ENCODE measurements around the gene CHCHD3.
A peak's percentile ranks its signal among the peaks of the same experiment; 100 is the strongest.

Gene CHCHD3

DNA sequence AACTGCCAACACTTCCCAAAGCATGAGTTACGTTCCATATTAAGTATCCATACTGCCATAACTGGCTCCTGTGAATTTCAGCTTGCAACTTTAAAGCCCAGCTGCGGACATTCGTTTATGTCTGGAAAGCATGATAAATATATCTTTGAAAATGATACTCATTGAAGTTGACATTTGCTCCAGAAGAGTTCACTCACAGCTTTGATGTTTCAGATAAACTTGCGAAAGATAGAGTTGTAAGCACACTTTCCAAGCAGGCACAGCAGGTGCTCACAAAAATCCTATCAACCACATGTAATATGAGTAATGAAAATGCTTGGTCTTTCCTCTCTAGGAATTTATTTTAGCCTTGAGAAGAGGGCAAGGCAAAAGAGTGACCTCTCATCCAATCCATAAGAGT is 4.5 kb downstream of the CHCHD3 start:
- DNase-seq (ENCODE audit: low spot score) = no peak

DNA sequence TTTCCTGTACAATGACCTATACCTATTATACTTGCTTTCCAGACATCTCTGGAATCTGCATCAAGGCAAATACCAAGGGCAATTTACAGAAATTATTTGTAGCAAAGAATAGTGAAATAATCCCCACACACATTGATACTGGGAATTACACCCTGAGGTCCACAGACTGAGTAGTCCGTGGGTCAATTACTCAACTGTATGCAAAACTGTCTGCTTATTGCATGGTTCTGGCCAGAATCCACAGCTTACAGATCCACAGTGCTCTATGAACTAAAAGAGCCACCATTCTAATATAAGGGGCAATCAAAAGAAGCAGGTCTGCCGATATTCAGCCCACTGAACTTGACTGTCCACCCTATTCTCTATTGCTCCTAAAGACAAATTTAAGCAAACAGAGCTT is 5.7 kb downstream of the CHCHD3 start:
- DNase-seq (ENCODE audit: low spot score) = no peak

DNA sequence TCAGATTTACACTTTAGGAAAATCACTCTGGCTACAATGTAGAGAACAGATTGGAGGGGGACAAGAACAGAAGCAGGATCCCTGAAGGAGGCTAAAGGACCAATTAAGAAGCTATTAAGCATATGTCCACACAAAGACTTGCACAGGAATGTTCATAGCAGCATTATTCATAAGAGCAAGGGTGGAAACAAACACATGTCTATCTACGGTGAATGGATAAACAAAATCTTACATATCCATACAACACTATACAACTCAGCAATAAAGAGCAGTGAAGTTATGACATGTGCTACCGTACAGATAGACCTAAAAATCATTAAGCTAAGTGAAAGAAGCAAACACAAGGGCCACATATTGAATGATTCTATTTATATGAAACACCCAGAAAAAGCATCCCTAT is 10.4 kb downstream of the CHCHD3 start:
- no peak for DNase-seq (ENCODE audit: low spot score)

DNA sequence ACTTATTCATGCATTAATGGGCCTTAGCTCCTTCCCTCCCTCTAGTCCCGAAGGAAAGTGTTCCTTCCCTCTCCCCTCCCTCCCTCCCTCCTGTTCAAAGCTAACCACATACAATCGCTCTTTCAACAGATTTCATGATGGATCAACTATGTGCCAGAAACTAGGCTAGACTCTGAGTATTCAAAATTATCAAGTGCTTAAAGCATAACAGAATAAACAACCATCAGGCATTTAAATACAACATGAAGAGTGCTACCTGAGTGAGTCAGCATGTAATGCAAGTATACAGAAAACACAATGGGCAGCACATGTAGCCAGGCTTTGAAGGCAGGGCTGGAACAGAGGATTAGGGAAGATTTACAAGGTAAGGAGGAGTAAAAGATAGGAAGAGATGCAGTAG is 11.3 kb downstream of the CHCHD3 start:
- DNase-seq (ENCODE audit: low spot score) = peak; percentile 50

DNA sequence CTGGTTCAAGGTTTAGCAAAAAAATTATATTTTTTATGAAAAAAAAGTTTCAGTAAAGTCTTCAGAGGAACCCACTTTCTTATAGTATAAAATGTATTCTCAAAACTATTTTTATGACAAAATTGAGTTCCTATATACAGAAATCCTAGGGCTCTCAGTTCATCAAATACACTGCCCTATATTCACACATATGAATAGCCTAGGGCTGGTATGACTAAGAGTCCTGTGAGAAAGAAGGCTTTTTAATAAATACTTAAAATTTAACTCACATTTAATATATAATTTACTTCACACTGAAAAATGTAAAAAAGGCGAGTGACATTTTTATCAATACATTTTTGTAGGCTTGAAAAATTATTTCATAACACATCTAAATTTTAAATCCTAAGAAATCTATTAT is 16.6 kb downstream of the CHCHD3 start:
- DNase-seq (ENCODE audit: low spot score) = no peak

DNA sequence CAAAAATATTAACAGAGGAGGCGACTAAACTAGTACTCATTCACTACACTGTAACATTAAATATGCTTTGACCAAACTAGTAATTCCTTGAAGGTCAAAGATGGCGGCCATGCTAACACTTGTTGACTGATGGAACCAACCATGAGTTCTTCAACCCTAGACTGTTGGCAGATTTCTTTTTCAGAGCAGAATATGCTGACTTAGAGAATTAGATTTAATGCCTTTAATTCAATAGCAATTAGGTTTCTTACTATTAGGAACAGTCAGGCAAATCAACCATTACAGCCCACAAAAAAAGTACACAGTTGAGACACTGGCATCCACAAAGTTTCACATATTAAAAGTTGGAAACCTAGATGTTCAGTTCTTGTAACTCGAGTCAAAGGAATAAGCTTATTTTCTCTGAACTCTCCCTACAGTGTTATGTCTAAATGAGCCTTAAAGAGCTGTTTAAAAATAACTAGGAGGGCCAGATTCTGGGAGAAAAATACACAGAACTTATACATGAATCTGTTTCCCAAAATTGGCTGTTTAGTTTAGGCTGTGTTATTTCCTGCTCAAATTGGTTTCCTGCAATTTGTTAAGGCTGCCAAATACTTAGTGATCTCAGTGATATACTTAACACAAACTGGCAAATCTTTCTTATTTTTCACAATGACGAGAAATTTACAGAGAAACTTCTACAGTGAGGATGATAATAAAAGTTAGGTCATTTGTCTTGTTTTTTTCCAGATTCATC is 17.6 kb downstream of the CHCHD3 start:
- DNase-seq (ENCODE audit: low spot score) = no peak

DNA sequence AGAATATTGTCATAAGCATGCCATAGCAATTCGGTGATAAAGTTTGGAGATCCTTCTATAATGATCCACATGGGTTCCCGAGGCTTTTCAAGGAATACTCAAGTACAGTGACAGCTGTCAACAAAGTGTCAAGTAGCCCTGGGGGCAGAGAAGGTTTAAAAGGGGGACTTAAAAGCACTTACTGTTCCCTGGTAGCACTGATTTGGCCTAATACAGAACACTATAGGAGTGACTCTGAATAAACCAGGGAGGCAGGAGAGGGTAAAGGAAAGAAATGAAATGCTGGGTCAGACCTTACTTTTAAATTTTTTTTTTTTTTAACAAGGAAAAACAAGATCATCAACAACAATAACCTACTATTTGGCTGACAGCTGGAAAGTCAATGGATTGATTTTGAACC is 20.1 kb downstream of the CHCHD3 start:
- DNase-seq (ENCODE audit: low spot score) = no peak

DNA sequence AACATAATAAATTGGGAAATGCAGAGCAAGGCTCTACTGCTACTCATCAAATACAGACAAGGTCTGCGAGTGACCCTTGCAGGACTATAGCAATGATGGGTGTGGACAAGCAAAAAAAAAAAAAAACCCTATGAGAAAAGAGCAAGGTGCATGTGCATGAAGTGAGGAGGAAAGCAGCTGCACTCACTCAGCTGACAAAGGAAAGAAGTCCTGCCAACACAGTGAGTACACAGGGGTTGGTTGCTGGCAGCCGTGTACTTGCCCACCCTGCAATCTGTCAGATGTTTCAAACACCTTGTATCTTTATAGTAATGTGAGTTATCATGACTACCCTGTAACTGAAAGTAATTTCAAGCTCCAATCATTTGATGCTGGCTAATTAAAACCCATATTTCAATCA is 20.5 kb downstream of the CHCHD3 start:
- no peak for DNase-seq (ENCODE audit: low spot score)

DNA sequence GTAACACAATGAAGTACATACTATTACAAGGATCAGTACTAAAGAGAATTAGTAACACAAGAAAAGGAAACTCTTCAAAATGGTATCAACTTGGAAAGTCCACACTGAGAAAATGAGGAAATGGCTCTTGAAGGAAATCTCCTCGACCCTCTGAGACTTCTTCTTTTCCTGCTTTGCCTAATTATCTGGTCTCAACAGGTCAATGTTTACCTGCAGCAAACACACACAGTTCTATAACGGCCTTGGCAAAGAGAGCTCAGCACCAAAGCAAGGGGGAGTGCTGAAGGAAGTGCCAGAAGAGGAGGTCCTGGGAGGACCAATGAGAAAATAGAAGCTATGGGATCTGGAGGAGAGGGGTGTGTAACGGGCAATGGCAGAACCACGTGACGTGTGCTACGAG is 21.9 kb downstream of the CHCHD3 start:
- no peak for DNase-seq (ENCODE audit: low spot score)

DNA sequence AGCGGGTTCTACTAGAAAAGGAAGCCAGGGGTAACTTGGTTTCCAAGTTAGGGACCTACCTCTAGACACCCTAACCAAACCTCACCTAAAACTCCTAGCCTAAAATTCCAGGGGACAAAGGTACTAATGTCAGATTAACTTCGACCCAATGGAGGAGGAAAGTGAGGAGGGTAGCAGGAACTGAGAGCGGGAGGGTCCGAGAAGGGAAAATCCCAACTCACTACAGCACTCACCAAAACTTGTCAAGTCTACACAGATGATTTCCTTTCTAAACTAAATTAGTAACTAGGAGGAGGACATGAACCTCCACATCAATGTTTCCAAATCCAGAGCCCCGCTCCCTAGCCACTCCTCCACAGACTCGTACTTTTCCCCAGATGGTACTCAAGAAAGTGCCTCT is 22.6 kb downstream of the CHCHD3 start:
- DNase-seq (ENCODE audit: low spot score) = no peak

DNA sequence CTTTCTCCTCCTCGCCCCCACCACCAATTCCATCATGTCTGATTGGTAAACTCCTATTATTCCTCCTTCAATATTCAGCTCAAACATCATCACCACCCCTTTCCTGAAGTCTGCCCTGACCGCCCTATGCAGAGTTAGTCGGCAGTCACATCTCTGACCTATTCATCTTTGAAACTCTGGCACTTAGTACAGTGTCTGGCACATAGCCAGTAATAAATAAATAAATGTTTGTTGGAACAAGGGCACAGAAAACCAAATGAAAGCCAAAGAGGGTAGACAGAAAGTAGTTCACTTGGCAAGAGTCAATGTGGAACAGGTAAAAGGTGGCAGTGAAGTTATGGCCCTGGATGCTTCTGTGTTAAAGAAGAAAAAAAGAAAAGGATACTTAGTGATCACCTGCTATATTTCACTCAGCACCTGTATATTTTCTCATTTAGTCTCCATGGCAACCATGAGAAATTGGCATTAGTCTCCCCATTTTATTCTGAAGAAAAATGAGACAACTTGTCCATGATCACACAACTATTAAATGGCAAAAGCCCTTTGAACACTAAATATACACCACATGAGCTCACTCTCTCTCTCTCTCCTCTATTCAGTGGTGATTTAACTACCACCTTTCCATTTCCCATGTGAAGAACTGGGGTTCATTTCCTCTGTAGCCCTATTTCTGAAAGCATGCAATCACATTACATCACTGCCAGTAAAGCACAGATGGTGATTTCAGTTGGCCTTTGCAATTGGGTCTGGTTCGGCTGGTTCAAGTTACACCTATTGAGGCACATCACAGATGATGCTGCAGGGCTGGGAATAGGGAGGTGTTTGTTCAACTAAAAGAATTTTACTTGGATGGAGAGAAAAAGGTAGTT is 25.3 kb downstream of the CHCHD3 start:
- no peak for DNase-seq (ENCODE audit: low spot score)

DNA sequence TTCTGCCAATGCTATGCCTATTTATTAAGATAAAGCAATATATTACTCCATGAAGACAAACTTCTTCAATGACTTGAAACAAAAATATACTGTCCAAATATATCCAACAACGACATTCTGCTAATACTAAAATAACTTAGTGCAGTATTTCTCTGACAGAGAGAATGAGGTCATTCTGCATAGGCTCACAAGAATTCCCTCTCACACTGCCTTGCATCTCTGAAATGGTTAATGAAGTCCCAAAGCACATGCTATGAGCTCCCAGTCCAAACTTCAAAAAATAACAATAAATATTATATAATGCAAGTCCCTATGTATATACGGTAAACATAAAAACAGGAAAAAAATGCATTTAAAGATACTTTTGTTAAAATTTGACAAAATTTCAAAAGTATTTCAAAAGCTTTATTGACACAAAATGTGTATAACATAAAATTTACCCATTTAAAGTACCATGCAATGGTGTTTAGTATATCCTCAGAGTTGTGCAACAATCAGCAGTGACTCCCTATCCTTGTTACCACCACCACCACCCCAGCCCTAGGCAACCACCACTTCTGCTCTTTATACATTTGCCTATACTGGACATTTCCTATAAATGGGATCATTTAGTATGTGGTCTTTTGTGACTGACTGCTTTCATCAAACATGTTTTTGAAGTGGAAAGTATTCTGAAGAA is 27.6 kb downstream of the CHCHD3 start:
- no peak for DNase-seq (ENCODE audit: low spot score)

DNA sequence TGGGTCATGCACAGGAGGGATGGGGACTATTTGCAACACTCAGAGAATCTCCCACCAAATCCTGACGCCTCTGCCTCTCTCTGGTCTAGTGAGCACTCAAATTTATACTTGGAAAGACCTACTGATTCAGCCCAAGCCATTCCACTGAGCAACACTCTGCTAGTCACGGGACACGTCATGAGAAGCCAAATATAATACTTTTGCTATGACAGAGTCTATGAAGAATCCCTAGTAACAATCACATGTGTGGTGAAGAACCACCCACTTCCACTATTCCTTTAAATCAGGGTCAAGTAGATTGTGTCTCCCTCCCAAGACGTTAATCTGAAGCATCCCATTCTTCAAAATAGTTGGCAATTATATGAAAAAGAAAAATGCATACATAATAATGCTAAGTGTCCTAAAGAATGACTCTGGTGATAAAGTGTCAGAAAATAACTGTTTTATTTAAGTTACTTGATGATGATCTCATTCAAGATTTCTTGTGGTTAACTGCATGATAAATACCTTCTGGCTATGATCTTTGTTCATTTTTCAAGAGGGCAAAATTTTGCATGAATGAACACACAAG is 28.5 kb downstream of the CHCHD3 start:
- DNase-seq (ENCODE audit: low spot score) = no peak

DNA sequence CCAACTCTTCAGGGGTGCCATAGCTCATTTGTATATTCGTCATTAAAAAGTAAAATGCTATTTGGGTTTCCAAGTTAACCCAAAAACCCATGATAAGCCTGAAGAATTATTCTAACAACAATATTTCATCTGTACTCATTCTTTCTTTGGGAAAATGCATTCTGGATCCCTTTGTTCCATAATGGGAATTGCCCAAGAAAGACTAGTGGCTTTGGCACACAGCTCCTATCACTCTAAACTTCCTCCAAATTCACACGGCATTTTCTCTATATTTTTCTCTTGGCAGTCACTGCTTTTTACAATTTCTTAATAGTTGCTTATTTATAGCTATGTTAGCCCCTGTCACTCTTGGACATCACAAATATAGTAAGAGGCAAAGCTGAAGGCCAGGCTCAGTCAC is 29.1 kb downstream of the CHCHD3 start:
- DNase-seq (ENCODE audit: low spot score) = no peak

DNA sequence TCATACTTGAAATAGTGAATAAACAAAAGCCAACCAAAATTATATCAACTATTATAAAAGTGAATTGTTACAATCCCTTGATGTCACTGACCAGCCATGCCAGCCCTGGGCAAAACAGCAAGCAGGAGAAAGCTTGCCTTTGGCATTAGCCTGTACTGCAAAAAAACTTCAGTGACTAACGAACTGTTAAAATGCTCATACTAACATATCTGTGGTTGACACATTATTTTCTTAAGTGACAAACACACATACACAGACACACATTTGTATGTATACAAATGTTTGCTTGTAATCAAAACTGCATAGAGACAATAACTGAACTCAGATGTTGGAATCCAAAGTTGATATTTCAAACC is 29.5 kb downstream of the CHCHD3 start:
- no peak for DNase-seq (ENCODE audit: low spot score)

DNA sequence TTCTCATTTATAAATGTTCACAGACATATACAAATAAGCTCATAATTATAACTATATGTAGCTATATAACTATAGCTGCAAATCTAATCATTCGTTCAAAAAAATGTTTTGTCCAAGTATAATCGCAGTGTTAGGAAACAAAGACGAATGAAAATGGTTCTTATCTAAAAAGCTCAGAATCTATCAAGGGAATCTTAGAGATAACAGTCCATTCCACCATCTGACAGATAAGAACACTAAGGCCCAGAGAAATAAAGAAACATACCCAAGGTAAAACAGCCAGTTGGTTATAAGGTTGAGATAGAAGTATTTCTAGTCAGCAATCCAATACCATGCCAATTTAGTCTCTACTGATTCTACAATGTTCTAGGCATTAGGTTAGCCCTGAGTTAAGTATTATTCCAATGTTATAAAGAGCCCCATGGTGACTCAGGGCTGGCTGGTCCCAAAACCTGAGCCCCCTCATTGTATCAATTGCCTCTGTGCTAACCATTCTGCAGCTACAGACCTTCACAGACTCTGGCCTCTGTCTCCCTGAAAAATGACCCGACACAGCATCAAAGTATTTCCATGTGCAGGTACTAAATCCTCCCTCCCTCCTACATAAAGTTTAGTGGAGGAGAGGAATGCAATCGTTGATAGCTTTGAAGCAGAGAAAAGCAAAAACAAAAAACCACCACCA is 30.0 kb downstream of the CHCHD3 start:
- no peak for DNase-seq (ENCODE audit: low spot score)

DNA sequence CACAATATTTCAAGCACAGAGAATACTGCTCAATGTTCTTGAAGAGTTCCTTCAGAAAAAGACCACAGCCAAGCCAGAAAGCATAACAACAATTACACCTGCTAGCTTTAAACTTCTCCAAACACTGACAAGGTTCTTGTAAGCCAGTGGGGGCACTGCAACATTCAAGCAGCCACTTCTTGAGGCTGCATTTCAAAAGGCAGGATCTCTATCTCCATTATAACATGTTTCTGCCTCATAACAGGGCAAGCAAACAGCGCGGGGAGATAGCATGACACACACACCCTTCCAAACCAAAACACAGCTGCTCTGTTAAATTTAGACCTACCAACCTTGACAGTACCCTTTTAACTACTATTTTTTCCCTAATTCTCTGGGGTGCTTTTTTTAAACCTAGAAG is 30.8 kb downstream of the CHCHD3 start:
- DNase-seq (ENCODE audit: low spot score) = peak; percentile 40

DNA sequence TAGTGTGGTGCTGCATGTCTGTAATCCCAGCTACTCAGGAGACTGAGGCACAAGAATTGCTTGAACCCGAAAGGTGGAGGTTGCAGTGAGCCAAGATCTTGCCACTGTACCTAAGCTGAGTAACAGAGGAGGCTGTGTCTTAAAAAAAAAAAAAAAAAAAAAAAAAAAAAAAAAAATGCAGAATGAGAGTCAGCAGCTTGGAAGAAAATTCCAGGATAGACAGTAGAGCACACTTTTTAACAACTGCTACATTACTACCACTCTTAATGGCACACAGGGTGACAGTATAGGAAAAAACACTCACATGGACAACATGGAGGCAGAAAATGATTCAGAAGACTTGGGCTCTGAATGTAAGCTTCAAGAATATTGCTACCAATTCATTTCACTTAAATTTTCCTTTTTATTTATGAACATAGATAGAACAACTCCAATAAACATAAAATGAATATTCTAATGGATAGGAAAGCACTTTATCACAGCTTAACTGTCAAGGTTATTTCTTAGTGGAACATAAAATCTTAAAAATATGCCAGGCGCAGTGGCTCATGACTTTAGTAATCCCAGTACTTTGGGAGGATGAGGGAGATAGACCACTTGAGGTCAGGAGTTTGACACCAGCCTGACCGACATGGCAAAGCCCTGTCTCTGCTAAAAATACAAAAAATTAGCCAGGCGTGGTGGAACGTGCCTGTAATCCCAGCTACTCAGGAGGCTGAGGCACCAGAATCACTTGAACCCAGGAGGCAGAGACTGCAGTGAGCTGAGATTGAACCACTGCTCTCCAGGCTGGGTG is 31.5 kb downstream of the CHCHD3 start:
- no peak for DNase-seq (ENCODE audit: low spot score)

DNA sequence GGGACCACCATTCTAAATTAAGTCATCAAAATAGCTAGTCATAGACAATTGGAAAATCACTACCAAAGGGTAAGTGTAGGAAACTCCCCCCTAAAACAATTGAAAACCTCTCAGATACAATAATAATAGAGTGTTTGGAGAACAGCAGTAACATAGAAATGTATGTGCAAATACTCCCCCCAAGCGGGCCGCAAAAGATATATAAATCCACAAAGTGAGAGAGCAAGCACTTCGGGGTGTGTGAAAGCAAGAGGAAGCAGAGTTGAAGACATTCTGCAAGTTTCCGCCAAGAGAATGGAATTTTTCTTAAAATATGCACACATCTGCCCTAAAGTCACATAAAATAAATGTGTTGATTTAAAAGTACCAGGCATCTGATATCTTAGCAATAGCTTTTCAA is 33.3 kb downstream of the CHCHD3 start:
- no peak for DNase-seq (ENCODE audit: low spot score)

DNA sequence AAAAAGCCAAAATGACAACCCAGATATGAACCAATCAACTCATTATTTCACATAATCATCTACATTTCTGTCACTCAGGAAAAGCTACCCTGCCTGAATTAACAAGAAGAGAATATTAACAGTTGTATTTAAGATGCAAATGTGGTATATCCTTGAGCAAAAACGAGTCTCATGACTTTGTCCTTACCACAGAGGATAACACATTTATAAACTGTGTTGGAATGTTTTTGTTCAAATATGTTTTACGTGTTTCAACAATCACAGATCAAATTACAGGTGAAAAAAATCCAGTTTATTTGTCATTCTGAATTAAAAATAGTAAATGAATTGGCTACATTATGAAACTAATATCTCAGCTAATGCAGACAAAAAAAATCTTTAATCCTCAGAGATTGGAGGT is 34.6 kb downstream of the CHCHD3 start:
- no peak for DNase-seq (ENCODE audit: low spot score)

DNA sequence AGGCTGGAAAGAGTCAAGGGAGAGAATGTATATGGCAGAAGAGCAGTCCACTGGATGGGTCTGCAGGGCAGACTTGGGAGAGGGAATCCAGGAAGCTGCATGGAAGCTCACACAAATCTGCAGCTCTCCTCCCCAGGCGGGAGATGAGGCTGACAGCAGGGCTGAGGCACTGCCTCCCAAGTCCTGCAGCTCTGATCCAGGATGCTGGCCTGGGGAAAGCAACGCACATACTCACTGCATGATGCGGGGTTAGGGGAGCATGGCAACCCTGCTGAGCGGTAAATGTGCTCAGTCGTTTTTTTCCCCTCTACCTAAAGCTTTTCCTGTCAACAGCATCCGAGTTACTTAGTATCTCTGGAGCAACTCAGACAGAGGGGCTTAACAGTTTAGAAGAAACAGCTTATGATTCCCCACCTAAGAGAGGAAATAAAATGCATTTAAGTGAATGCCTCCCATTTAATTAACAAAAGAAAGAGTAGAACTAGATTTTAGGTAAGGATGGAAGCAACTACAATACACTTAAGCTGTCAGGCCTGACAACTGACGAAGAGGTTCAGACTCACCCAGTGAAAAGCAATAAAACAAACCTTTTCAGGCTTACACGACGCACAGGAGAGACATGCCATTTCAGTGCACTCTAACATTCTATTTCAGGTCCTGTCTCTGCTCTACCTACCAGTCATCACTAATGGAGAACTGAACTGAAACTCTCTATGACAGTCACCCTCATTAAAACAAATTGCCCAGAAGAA is 37.0 kb downstream of the CHCHD3 start:
- DNase-seq (ENCODE audit: low spot score) = peak; percentile 25
